ENCODE measurements around the gene TRIM62.
"Not testable (repeated sequence)": the region's sequence is repeated elsewhere in the genome, so short reads cannot be mapped to it uniquely, and the experiment has no call there.

The TRIM62 gene

DNA sequence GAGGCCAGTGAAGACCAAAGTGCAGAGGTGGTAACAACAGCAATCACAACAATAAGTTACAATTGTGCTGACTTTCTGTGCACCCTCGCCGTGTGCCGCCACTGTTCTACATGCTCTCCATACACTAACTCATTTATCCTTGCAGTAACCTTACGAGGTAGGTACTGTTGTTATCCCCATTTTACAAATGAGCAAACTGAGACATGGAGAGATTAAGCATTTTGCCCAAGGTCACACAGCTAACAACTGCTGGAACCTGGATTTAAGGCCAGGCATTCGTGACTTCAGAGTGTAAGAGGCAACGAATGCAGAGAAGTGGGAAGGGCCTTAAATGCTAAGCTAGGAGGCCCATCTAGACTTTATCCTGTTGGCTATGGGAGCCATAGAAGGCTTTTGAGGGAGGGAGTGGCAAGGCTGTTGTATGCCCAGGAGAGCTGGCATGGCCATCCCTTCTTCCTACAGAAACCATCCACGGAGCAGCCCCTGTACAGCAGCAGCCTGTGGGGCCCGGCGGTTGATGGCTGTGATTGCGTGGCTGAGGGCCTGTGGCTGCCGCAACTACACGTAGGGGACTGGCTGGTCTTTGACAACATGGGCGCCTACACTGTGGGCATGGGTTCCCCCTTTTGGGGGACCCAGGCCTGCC, 64.3 kb downstream of the TRIM62 start:
- H3K4me3 ChIP-seq (ENCODE audit: low read depth, low read length) = no peak overlapping the region

- H3K4me3 ChIP-seq (ENCODE audit: low read depth, low read length) = no peak overlapping the region
Observed at GRCh38 chr1:33111965-33112364, 69.9 kb downstream of the TRIM62 start.

DNA sequence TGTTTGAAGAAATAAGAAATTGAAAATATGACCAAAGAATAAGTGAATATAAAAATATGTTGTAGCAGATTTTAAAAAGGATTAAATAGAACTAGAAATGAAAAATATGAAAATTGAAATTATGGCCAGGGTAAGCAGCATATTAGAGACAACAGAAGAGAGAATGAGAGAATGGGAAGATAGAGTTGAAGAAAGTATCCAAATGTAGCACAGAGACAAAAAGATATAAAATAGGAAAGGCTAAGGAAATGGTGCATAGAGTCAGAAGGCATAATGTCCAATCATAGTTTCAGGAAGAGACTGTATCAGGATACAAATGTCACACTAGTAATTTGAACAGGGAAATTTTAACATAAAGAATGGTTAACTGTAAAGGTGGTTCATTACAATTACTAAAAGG, 71.4 kb downstream of the TRIM62 start:
- H3K4me3 ChIP-seq (ENCODE audit: low read depth, low read length) = no peak overlapping the region

DNA sequence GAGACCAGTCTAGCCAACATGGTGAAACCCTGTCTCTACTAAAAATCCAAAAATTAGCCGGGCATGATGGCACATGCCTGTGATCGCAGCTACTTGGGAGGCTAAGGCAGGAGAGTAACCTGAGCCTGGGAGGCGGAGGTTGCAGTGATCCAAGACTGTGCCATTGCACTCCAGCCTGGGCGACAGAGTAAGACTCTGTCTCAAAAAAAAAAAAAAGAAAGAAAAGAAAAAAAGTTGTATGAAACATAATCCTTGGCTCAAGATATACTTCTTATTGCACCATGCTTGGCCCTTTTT, 81.8 kb downstream of the TRIM62 start:
- not testable (repeated sequence) for H3K4me3 ChIP-seq (ENCODE audit: low read depth, low read length)

DNA sequence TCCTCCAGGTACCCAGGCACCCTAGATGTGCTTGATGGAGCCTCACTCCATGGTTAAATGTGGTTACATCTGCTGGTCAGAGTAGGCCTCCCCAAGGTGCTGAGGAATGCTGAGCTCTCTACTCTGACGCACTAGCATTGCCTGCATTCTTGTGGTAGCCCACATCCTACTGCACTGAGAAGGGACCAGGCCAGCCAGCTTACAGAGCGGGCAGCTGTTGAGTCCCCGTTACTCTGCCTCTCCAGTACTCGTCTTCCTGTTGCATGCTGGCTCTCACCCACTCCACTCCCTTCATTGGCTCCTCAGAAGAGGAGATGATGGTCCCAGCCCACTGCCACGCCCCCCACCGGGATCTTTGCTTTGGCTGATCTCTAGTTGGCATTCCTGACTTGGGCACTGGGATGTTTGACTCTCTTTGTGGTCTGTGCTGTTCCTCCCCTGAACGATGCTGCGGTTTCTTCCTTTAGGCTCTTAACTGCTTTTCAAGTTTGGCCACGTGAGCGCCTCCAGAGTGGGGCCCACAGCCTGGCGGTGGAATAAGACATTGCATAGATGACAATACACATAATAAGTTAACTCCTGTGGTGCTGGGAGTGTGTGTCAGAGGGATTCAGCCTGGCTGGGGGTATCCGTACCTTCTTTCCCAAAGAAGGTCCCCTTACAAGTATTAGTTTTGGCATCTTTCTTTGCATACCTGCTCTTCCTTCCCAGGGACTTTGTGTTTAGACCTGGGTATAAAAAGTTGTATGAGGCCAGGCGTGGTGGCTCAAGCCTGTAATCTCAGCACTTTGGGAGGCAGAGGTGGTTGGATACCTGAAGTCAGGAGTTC, 82.3 kb downstream of the TRIM62 start:
- H3K4me3 ChIP-seq (ENCODE audit: low read depth, low read length) = no peak overlapping the region

GRCh38 chr1:33098371-33098770, 83.5 kb downstream of the TRIM62 start:
- no peak overlapping the region for H3K4me3 ChIP-seq (ENCODE audit: low read depth, low read length)

DNA sequence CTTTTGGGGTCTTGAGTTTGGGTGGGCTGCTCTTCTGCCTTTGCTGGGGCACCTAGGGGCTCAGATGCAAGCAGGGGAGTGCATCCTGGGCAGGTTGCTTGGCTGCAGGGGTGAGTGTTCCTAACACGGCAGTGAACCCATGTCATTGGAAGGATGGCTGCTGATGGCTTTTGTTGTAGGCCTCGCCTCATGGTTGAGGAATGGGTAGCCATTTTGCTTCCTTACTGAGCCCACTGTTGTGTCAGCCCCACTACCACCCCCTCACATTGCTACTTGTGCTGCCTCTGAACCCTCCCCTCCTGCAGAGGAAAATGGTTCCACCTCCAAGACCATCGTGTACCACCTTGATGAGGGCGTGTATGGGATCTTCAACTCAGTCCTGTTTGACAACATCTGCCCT, 84.1 kb downstream of the TRIM62 start:
- no peak overlapping the region for H3K4me3 ChIP-seq (ENCODE audit: low read depth, low read length)

DNA sequence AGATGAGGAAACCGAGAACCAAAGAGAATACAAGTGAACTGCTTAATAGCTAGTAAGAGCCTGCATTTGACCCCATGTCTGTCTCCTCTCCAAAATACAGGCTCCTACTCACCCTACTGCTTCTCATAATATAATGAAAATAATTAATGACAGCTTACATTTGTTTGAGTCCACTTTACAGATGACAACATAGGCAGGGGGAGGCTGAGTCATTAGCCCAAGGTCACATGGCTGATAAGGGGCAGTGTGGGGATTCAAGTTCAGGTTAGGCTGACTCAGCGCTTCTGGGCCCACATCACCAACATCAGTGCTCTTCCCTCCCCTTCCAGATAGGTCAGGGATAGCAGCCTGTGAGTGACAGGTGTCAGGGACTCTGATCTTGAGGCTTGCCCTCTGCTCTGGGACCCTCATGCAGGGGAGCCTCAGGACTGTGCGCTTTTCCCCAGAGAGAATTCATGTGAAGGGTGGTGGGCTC, 84.7 kb downstream of the TRIM62 start:
- no peak overlapping the region for H3K4me3 ChIP-seq (ENCODE audit: low read depth, low read length)

DNA sequence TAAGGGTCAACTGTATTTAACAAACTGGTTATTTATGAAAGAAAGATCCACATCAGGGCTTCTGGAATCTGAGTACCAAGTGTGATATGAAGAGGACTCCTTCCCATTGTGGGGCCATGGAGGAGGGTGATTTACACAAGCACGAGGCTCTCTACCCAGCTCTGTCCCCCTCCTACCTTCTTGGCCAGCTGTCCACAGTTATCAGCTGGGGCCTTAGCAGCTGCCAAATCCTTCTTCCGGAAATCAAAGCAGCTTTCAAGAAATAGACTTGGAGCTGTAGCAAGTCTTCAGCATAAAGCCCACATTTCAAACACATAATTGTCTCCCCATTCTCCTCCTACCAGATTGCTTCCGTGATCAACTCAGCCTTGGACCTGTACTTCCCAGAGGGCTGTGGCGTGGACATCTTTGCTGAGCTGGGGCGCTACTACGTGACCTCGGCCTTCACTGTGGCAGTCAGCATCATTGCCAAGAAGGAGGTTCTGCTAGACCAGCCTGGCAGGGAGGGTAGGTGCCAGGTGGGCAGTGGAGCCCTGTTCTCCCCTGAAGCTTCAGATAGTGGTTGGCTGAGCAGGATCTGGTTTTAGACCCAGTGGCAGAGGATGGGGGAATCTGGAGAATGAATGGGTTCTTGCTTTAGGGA, 85.4 kb downstream of the TRIM62 start:
- no peak overlapping the region for H3K4me3 ChIP-seq (ENCODE audit: low read depth, low read length)
